Measurements from ENCODE around the gene UMODL1.

DNA sequence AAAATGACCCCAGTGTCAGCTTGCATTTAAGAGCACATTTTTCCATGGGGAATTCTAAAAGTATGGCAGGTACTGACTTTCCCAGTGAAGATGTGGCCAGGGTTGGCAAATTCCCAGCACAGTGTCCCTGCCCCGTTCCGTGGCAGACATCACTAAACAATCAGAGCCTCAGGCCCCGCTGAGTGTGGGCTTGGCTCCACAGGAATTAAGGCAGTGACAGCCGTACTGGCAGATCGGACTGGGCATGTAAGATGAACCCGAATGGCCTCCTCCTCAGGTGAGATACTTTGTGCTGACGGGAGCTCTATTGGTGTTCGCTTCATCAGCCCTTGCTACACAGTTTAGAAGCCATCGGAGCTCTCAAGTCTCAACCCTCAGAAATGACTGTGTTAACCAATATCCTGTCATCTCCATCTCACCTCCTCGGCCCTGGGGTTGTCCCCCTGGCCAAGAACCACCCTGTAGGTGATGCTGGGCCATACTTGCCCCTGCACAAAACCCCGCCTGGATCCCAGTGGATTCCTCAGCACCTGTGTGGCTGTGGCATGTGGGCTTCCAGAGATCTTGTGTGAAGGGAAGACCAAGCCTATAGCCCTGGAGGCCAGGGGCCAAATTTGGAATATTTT is 118.9 kb downstream of the UMODL1 start:
- TF ChIP-seq, protein P1, sequence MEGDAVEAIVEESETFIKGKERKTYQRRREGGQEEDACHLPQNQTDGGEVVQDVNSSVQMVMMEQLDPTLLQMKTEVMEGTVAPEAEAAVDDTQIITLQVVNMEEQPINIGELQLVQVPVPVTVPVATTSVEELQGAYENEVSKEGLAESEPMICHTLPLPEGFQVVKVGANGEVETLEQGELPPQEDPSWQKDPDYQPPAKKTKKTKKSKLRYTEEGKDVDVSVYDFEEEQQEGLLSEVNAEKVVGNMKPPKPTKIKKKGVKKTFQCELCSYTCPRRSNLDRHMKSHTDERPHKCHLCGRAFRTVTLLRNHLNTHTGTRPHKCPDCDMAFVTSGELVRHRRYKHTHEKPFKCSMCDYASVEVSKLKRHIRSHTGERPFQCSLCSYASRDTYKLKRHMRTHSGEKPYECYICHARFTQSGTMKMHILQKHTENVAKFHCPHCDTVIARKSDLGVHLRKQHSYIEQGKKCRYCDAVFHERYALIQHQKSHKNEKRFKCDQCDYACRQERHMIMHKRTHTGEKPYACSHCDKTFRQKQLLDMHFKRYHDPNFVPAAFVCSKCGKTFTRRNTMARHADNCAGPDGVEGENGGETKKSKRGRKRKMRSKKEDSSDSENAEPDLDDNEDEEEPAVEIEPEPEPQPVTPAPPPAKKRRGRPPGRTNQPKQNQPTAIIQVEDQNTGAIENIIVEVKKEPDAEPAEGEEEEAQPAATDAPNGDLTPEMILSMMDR (IDR thresholded peaks at IDR 0.05 in 8 of 11, conservative IDR thresholded peaks at IDR 0.05 in 3 of 11): no peak
- TF ChIP-seq POLR2A (IDR thresholded peaks at IDR 0.05): no peak
